Keratinocyte (primary cell): ENCODE data around the gene TMEM132C. TPM values are rescaled to one million over a fixed set of nuclear protein-coding genes. Genes with fewer than 3 reads are reported as not detected.

Source experiments
- DNase-seq: peaks from one replicate; pipeline ENCODE4 v3.0.0-alpha.2; 2011; ENCODE audit warnings: low read depth, missing footprints, low spot score
- FAIRE-seq: peaks from 2 replicates; lab custom pipeline; 2011; peaks lifted over from hg19 to GRCh38; lab: Jason Lieb, UNC
- H2AFZ ChIP-seq: 2 replicates; pipeline ENCODE4 v1.6.0; 2012; ENCODE audit warnings: low read length, control low read depth, inconsistent platforms; ENCODE audit not compliant: control insufficient read depth
- H3K27ac ChIP-seq: 2 replicates; pipeline ENCODE4 v1.5.1; 2011; ENCODE audit warnings: low read length; ENCODE audit not compliant: control insufficient read depth, insufficient read depth
- H3K27me3 ChIP-seq: 3 replicates; pipeline ENCODE4 v1.6.0; 2011; ENCODE audit warnings: low read length; ENCODE audit not compliant: control insufficient read depth, insufficient read depth; ENCODE audit errors: extremely low read depth
- H3K36me3 ChIP-seq, 2 experiments: 2 replicates in 1 of 2; 3 replicates in 1 of 2; pipeline ENCODE4 v1.5.1; 2011; ENCODE audit warnings: low read length in 2 of 2, mild to moderate bottlenecking in 1 of 2; ENCODE audit not compliant: control insufficient read depth in 2 of 2, insufficient read depth in 2 of 2; ENCODE audit errors: extremely low read depth in 1 of 2
- H3K4me1 ChIP-seq: 3 replicates; pipeline ENCODE4 v1.5.1; 2011; ENCODE audit warnings: low read length; ENCODE audit not compliant: control insufficient read depth, insufficient read depth; ENCODE audit errors: extremely low read depth
- H3K4me2 ChIP-seq: 3 replicates; pipeline ENCODE4 v1.6.0; 2011; ENCODE audit warnings: low read depth, low read length; ENCODE audit not compliant: control insufficient read depth, insufficient read depth; ENCODE audit errors: extremely low read depth
- H3K4me3 ChIP-seq, 3 experiments: fragments of 200-600 bp in 1 of 3; sonication (generic) in 1 of 3; 2 replicates in 2 of 3; 3 replicates in 1 of 3; pipeline ENCODE4 v1.5.1; 2011 to 2016; ENCODE audit warnings: low read length in 3 of 3, mild to moderate bottlenecking in 3 of 3, control low read depth in 2 of 3, inconsistent platforms in 1 of 3, low read depth in 1 of 3, mixed read lengths in 1 of 3, mixed run types in 1 of 3, moderate library complexity in 1 of 3; ENCODE audit not compliant: control insufficient read depth in 2 of 3, insufficient read depth in 2 of 3; ENCODE audit errors: extremely low read depth in 1 of 3
- H3K79me2 ChIP-seq: 2 replicates; pipeline ENCODE4 v1.6.0; 2012; ENCODE audit warnings: low read length; ENCODE audit not compliant: control insufficient read depth, insufficient read depth
- H3K9ac ChIP-seq: 3 replicates; pipeline ENCODE4 v1.6.0; 2011; ENCODE audit warnings: low read length; ENCODE audit not compliant: control insufficient read depth, insufficient read depth; ENCODE audit errors: extremely low read depth
- H3K9me1 ChIP-seq: 3 replicates; pipeline ENCODE4 v1.6.0; 2011; ENCODE audit warnings: low read length; ENCODE audit not compliant: control insufficient read depth, insufficient read depth; ENCODE audit errors: extremely low read depth
- H3K9me3 ChIP-seq: 2 replicates; pipeline ENCODE4 v1.5.1; 2012; ENCODE audit warnings: low read depth, low read length; ENCODE audit not compliant: control insufficient read depth
- H4K20me1 ChIP-seq: 3 replicates; pipeline ENCODE4 v1.6.0; 2011; ENCODE audit warnings: low read length; ENCODE audit not compliant: control insufficient read depth, insufficient read depth; ENCODE audit errors: extremely low read depth
- CTCF ChIP-seq, 3 experiments: IDR thresholded peaks in 1 of 3; conservative IDR thresholded peaks in 1 of 3; optimal IDR thresholded peaks in 1 of 3; 2 replicates in 2 of 3; 3 replicates in 1 of 3; pipeline versions ENCODE3 to v1.5.1; 2011; ENCODE audit warnings: low read length in 3 of 3, mild to moderate bottlenecking in 3 of 3, moderate library complexity in 2 of 3, control low read depth in 1 of 3, inconsistent platforms in 1 of 3; ENCODE audit not compliant: insufficient read depth in 2 of 3; ENCODE audit errors: extremely low read depth in 1 of 3
- EZH2 ChIP-seq: IDR thresholded peaks from one replicate; pipeline ENCODE4 v1.6.1; 2012; ENCODE audit warnings: inconsistent platforms, mild to moderate bottlenecking, low read length, moderate library complexity
- dilution Hi-C: fragments of 300-500 bp; cut with MboI; formaldehyde crosslinking; loops from one replicate; pipeline ENCODE4 v1.7.0; 2020; ENCODE audit warnings: low sequenced_read_pairs; ENCODE audit not compliant: extremely low pct_ligation_motif_present
- polyA plus RNA-seq, 5 experiments: library from polyadenylated mRNA; depleted of rRNA in 3 of 5; stranded (reverse) in 3 of 5; stranded (forward) in 1 of 5; unstranded in 1 of 5; fragments of >200 nt; gene quantifications; 1 replicate in 1 of 5; 2 replicates in 3 of 5; 3 replicates in 1 of 5; pipeline versions ENCODE4 v1.2.1 to v1.2.3, GENCODE V29; 2011 to 2012; ENCODE audit warnings: missing spikeins in 2 of 5, low read depth in 1 of 5, low replicate concordance in 1 of 5
- small RNA-seq, 3 experiments: library from RNA; depleted of rRNA; stranded (forward); fragments of <200 nt; gene quantifications; one replicate each; pipeline ENCODE3, GENCODE V24; 2012; ENCODE audit warnings: low read depth in 3 of 3, low replicate concordance in 1 of 3; ENCODE audit not compliant: insufficient read length in 3 of 3

The TMEM132C gene
- polyA plus RNA-seq, 1 donor (not counting 4 experiments of a cell fraction or from before 2014, with no cell fraction given): not detected

DNA sequence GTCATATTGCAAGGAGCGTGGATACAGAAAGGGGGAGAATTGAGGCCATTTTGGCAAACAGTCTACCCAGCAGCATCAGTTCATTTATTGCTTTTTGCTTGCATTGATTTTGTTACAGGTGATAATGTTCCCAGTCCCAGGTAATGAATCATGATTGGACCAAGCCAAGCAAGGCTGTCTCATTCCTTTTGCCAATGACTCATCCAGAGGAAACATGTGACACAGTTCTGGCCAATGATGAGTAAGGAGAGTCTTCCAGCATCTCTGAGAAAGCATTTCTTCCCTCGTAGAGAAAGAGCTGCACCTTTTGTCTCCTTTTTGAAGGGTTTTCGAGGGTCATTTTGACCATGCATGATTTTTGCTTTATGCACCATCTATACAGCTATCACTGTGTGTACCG lies 488.6 kb downstream of the TMEM132C start:
- DNase-seq: no peak
- no peak overlapping the region for H3K9ac ChIP-seq
- no peak for FAIRE-seq
- H3K4me1 ChIP-seq: no peaks in the 10 kb centered on the region
- dilution Hi-C loops: no loop called here
- H2AFZ ChIP-seq: no peak overlapping the region
- no peaks in the 10 kb centered on the region for H4K20me1 ChIP-seq
- no peak overlapping the region for H3K27ac ChIP-seq
- no peak overlapping the region for H3K4me2 ChIP-seq
- H3K36me3 ChIP-seq: no peaks in the 10 kb centered on the region
- TF ChIP-seq CTCF (optimal IDR thresholded peaks at IDR 0.05 in 1 of 3, IDR thresholded peaks at IDR 0.05 in 1 of 3, conservative IDR thresholded peaks at IDR 0.05 in 1 of 3; ENCODE audit: extremely low read depth in 1 of 3, insufficient read depth in 2 of 3, low read length in 3 of 3): no peak
- no peak for TF ChIP-seq EZH2
- no peaks in the 10 kb centered on the region for H3K79me2 ChIP-seq
- no peaks in the 10 kb centered on the region for H3K27me3 ChIP-seq
- H3K4me3 ChIP-seq: no peak overlapping the region
- no peaks in the 10 kb centered on the region for H3K9me1 ChIP-seq
- H3K9me3 ChIP-seq: no peaks in the 10 kb centered on the region

Small RNAs within 50 kb of the gene (small RNA-seq; reads per million reads assigned to genes)
- gene MIR3612 (0 reads per million in 3 experiments), gene MIR4419B (0 reads per million in 3 experiments)
